ENCODE measurements around the gene MICB. TPM values are rescaled to one million over a fixed set of nuclear protein-coding genes. Genes with fewer than 3 reads are reported as not detected.

Gene MICB
- total RNA-seq, 1 experiment from 2014 or later: 31.0 TPM

DNA sequence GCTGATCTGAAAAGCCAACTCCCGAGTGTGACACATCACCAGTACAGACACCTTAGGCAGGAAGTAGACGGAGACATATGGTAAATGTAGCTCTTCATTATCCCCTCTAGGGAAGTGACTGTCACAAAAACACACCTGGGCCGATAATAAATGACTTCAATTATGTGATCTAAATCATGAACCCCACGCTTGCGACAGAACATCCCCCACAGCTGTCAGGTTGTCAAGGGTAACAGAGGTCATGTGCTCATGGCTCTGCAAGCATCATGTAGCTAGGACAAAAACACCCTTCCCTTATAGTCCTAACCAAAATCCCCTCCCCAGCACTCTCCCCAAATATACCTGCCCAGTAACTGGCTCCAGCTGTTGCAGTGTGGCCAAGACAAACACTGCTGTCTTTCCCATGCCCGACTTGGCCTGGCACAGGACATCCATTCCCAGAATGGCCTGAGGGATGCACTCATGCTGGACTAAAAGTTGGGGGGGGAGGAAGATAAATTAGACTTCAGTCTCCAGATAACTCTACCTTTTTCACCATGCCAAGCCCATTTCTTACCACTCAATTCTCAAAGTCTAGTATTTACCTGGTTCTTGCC, 41.0 kb downstream of the MICB start:
- DNase-seq (ENCODE audit: low read depth): no peak

DNA sequence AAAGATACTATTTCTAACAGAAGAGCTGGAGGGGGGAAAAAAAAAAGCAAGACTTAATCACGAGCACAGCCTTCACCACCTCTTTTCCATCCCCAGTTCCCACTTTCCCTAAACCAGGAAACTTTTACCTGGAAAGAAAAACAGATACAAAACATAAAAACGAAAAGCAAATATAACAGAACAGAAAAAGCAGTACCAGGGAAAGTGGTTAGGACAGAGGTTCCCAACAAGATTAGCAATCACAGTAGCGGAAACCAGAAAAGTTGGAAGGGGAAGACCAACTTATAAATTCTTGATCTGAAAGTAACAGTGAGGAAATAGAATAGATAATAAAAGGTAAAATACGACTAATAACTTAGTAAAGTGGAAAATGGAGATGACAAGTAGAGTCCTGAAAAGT, 42.7 kb downstream of the MICB start:
- DNase-seq (ENCODE audit: low read depth): no peak

DNA sequence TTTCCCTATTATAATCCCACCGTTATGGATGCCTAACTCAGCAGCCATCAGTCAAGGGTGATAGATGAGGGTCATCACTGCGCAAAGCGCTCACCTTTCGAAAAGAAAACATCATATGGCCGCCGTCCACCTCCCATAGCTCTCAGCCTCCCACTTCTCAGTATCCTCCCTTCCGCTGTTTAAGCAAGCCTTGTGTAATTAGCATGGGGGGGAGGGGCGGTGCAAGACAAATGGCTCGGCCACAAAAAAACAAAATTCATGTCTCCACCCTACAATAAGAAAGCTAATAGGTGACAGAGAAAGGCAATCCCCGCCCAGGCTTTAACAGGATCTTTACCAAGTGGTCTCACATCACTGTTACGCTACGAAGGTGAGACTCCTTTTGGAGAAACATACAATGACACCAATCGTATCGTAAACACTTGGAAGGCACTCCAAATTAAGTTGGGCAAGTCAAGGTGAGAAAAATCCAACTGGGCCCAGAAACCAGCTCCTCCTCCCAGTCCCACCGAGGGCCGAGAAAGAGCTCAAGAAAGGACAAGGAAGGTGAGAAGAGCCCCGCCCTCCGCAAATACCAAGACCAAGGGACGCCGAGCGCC, 43.2 kb downstream of the MICB start:
- peak; percentile 60 for DNase-seq (ENCODE audit: low read depth)

DNA sequence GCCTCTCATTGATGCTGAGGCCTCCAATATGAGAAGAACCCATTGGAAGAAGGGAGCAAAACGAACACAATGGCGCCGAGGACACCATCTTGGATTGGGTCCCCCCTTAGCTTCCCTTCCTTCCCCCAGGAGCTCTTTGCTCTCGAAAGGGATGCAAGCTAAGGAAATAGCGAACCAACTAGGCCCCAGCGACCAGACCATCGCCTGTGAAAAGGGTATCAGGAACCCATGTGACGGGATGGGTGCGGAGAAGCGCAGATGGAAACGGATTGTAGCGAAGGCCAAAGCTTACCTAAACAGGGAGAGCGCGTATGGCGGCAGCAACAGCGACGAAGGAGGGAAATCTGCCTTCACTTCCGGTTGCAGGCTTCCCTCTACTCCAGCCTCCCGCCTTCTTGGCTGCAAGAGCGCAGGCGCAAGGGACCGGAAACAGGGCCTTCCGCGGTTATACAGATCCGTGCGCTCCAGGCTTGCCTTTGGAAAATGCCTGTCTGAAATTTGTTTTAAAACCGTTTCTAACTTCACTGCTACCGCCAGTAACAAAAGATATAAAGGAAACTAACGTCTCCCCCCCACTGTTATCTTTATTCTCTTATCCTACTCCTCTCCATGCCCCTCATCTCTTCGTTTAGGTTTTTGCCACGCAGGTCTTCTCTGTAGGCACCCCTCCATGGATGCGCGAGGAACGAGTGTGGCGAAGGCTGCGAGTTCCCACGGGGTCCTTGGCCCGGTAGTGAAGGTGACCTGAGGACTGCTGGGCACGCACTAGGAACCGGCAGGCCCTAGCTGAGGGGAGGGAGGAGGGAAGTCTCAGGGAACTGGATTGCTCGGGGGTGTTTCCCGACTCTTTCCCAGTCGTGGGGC, 43.9 kb downstream of the MICB start, which contains the start of gene DDX39B:
DDX39B (minus strand) TSS at position 346 of the 864 bp plus-strand sequence. CDS start 1,471 bp downstream, outside the sequence.
- DNase-seq (ENCODE audit: low read depth): peak; percentile 97

DNA sequence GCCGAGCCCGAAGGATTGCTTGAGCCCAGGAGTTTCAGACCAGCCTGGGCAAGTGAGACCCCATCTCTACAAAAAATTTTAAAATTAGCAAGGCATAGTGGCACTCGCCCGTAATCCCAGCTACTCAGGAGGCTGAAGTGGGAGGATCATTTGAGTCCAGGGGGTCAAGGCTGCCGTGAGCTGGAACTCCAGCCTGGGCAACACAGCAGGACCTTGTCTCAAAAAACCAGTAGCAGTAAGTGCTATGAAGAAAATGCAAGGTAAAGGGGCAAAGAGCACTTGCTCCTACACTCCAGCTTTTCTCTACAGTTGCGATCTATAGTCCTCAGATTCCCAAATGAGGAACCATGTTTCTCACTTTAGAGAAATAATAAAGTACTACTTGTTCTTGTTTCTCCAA, 45.7 kb downstream of the MICB start:
- no peak for DNase-seq (ENCODE audit: low read depth)

DNA sequence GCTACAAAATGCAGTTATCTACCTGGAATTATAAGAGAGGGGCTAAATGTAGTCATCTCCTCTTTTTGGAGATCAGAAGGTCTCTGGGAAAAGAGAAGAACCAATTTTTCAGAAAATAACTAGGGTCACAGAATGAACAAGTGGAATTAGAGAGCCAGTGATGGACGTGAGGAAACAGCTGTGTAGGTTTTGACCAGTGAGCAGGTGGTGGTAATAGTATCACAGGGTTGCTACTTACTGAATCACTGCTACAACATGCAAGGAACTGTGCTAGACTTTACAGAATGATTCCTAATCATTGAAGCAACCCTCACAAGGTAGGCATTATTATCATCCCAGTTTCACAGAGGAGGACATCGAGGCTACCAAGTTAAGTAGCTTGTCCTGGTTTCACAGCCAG, 46.7 kb downstream of the MICB start:
- DNase-seq (ENCODE audit: low read depth): no peak

DNA sequence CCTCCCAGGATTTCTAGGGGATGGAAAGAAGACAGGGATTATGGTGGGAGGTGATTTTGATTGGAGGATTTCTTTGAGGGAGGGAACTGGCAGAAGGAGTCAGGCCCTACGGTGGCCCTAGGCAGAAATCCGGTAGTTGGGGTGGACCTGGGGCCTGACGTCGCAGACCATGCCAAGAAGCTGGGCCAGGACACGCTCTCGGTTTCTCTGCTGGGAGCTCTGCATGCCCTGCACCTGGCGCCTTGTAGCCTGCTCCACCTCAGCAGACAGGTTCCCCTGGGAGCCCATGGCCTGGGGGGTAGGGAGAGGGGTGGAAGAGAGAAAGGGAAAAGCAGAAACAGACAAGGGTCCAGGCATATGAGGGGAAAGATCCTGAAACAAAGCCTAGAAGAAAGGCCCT, 47.3 kb downstream of the MICB start:
- no peak for DNase-seq (ENCODE audit: low read depth)

DNA sequence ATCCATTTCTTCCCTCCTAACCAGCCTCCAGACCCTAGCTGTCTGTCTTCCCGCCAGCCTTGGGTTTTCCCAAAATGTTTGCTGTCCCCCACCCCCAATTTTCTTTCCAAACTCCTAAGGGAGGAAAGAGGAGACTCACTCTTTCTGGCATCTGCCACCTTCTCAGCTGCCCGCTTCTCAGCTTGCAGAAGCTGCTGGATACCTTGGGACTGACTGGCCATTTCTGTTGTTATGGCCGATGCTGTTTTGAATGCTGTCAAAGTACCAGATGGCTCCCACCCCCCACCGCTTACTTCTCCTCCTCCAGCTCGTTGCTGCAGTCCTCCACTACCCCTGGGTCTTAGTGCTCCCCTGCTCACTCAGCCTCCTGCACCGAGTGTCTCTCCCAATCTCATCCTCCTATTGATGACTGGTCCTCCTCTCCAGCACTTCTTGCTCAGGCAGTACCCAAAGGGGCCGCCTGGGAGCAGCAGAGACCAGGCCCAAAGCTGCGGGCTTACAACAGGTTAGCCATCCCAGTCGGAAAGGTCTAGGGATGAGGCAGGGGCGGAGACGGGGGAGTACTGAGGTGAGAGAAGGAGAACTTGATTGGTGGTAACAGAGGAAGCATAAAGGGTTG, 48.5 kb downstream of the MICB start, which contains the start of gene ATP6V1G2:
ATP6V1G2 (minus strand) TSS at position 270 of the 619 bp plus-strand sequence; CDS start at position 221, 49 bp downstream.
- peak; percentile 88 for DNase-seq (ENCODE audit: low read depth)

DNA sequence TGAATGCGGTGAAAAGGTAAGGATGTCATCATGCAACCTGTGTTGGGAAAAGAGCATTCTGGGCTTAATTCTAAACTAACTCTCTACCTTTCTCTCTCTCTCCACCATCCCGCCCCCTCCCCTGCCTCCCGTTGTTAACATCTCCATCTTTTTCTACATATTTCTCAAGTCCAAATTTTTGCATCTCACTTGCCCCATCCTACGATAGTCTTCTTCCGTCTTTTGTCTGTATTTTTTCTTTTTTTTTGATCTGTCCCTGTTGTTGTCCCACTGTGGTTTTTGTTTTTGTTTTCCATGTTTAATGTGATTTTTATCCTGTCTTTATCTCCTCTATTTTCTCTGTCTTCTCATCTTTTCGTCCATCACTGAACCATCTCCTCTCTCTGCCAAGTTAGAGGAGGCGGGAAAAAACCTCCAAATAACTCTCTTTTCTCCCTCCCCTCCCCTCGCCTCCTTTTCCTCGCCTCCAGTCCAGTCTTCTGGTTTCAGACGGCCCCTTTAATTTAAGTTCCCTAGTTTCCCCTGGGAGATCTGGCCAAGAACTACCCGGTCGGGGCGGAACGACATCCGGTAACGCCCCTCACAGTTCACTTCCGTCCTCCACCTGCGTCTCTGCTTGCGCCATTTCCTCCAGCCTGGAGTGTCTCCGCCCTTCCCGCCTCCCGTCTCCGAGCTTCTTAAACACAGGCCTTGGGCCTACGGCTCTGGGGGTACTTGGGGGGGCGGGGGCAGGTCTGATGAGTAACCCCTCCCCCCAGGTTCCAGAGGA, 49.2 kb downstream of the MICB start, which contains the start of gene NFKBIL1:
NFKBIL1 (plus strand) TSS at position 651 of the 769 bp plus-strand sequence; CDS start at position 738, 87 bp downstream.
- peak; percentile 98 for DNase-seq (ENCODE audit: low read depth)

DNA sequence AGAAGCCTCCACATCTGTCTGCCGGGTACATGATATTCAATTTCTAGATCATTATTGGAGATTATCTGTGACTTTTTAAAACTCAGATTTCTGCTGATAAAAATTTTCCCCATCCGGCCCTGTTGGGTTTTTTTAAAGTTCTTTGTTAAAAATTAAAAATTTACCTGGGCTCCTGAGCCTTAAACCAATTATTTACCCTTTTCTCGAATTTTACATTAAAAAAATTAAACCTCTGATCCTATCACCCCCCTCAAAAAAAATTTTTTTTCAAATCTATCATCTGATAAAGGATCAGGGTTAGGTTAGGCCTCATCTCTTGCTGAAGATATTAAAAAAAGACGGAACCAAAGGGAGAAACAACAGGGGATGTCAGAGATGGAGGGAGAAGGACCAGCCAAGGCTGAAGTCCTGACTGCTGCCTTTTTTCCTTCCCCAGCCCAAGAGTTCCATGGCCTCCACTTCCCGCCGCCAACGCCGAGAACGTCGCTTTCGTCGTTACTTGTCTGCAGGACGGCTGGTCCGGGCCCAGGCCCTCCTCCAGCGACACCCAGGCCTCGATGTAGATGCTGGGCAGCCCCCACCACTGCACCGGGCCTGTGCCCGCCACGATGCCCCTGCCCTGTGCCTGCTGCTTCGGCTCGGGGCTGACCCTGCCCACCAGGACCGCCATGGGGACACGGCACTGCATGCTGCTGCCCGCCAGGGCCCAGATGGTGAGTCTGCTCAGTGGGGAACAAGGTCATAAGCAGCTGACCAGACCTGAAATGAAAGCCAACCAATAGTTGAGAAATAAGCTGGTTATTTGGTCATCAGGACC, 50.0 kb downstream of the MICB start:
- DNase-seq (ENCODE audit: low read depth): peak; percentile 64

DNA sequence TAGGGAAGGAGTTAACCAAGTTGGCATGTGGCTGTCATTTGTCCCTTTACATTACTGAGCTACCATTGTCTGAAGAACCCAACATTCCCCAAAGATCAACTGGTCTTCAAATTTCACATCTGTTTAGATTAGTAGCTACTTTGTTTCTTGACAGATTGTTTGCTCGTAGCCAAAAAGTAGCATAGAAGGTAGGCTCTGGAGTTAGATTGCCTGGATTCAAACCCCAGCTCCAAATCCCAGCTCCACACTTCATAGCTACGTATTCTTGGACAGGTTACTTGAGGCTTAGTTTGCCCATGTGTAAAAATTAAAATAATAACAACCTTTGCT, 50.6 kb downstream of the MICB start:
- DNase-seq (ENCODE audit: low read depth): no peak

DNA sequence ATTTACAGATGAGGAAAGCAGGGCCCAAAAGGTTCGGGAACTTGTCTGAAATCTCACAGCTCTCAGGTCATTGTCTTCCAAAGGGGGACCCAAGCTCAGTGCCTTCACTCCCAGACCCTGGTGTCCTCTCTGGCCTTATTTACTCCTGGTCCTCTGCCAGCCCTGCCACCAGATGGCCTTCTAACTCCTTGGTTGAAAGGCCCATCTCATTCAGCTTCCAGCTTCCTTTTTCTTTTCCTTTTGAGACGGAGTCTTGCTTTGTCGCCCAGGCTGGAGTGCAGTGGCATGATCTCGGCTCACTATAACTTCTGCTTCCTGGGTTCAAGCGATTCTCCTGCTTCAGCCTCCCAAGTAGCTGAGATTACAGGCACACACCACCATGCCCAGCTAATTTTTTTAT, 53.4 kb downstream of the MICB start:
- peak; percentile 73 for DNase-seq (ENCODE audit: low read depth)

DNA sequence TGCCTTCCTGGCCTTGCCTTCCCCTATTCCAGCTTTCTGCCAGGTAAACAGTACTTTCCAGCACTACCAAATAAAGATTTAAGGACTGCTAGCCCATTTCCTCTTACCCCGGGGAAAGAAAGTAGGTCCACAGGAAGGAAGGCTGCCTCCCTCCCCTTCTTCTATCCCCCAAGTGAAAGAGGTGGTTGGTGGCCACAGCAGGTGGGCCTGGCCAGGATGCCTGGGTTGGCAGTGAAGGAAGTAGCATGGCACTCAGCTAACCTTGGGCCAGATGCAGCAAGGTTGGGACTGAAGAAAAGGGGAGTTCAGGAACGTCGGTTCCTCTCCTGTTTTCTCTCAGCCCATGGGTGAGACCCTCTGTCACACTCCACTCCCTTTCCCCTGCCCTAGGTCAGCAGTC, 58.4 kb downstream of the MICB start:
- DNase-seq (ENCODE audit: low read depth): no peak

DNA sequence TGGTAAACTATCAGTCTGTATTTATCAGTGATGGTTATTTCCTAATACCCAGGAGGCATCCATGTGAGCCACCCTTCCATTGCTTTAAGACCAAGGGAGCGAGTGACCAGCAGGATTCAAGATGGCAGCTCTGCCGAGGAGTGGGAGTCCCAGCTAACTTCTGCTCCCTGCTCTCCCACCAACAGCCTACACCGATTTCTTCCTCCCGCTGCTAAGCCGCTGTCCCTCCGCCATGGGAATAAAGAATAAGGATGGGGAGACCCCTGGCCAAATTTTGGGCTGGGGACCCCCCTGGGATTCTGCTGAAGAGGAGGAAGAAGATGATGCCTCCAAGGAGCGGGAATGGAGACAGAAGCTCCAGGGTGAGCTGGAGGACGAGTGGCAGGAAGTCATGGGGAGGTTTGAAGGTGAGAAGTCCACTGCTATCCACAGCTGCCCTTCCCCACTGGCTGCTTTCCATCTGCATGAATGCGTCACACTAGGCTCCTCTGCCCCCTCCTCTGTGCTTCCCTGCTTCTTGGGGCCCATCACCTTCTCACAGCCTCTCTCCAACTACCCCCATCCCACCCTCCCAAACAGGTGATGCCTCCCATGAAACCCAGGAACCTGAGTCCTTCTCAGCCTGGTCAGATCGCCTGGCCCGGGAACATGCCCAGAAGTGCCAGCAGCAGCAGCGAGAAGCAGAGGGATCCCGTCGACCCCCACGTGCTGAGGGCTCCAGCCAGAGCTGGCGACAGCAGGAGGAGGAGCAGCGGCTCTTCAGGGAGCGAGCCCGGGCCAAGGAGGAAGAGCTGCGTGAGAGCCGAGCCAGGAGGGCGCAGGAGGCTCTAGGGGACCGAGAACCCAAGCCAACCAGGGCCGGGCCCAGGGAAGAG, 59.7 kb downstream of the MICB start:
- peak; percentile 29 for DNase-seq (ENCODE audit: low read depth)

DNA sequence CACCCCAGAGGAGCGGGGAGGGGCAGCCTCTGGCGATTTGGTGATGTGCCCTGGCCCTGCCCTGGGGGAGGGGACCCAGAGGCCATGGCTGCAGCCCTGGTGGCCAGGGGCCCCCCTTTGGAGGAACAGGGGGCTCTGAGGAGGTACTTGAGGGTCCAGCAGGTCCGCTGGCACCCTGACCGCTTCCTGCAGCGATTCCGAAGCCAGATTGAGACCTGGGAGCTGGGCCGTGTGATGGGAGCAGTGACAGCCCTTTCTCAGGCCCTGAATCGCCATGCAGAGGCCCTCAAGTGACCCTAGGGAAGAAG, 60.3 kb downstream of the MICB start:
- no peak for DNase-seq (ENCODE audit: low read depth)

DNA sequence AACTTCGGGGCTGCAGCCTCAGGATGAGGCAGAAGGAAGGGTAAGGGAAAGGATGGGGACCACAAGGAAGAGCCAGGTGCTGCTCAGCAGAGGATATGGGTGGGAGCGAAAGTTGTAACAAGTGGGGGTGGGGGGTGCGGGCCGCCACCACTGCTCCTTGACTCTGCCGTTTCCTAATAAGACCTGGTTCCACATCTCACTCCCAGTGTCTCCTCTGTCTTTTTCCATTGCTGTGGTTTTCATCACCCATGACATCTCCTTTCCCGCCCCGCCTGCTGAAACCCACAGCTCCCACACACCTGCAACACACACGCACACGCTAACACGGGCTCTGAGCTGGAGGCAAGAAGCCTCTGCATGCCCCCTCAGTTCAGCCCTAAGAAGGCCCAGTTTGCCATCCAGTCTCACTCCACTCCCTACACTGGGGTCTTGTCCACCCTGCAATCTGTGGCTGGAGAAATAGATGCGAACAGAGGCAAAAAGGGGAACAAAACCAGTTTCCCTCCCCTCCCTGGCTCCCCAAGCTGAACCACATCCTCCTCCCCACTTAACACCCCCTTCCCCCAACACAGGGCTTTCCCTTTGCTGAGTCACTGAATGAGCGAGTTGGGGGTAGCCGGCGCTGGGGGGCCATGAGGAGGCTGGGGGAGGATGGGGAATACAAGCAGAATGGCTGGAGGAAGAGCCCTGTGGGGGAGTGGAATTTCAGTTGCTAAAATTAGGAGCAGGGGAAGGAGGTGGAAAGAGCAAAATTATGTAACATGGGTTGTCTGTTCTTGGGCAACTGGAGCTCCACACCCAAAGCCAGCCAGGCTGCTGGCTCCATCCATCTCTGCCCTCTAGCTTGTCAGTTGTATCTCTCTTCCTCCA, 60.9 kb downstream of the MICB start:
- peak; percentile 77 for DNase-seq (ENCODE audit: low read depth)

DNA sequence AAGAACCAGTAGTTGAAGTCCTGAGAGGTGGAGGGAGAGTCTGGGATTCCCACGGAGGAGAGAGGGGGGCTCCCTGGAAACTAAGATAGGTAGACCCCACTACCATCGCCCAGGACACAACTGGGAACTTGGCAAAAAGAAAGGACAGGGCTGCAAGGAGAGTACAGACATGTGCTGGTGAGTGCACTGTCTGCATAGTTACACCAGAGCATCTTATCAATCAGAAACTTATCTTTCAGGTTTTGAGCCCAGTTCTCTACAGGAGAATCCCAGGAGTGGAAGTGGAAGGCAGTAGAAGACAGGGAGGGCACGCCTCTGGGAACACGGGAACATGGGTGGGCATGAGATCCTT, 61.6 kb downstream of the MICB start:
- DNase-seq (ENCODE audit: low read depth): no peak

DNA sequence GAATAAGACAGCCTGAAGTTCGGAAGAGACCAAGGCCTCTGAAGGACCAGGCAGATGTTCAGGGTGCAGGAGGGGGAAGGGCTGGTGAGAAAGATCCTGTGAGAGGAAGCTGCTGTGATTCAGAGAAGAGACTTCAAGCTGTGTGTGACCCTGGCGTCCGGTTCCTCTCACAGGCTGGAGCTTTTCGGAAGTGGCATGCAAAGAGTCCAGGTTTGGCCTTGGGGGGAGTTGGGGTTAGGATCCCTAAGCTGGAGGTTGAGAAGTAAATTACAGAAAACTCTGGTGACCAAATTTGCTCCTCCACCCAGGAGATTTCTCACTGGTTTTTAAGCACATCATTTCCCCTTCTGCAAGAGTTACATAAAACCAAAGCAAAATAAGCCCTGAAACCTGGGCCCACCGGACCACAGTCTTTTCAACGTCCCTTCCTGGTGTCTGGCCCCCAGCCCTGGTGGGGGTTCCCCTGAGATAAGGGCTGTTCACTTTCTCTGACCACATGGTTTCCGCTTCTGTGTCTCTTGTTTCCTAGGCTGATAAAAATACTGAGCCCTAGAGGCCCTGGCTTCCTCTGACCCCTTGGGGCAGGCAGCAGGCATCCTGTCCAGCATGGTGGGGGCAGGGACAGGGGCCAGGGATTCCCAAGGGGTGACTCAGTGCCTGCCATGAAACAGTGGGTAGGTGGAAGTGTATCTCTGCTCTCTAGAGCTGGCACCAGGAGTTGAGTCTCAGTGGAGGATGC, 62.2 kb downstream of the MICB start:
- peak; percentile 95 for DNase-seq (ENCODE audit: low read depth)

All from RPMI7951 (cell line).